Osteocyte (in vitro differentiated cells): Measurements from ENCODE around the gene ITGB4. TPM values are rescaled to one million over a fixed set of nuclear protein-coding genes. Genes with fewer than 3 reads are reported as not detected.
"Not testable (repeated sequence)": the region's sequence is repeated elsewhere in the genome, so short reads cannot be mapped to it uniquely, and the experiment has no call there.

Experiments used
- DNase-seq: peaks from one replicate; pipeline ENCODE4 v3.0.0; 2021; ENCODE audit warnings: mixed read lengths; ENCODE audit not compliant: unreplicated experiment; ENCODE audit errors: extremely low spot score
- H3K27ac Mint-ChIP-seq: one replicate; pipeline ENCODE4 v1.8.0; 2021; ENCODE audit warnings: mild to moderate bottlenecking, mixed read lengths; ENCODE audit not compliant: unreplicated experiment
- H3K27me3 Mint-ChIP-seq: one replicate; pipeline ENCODE4 v1.8.0; 2021; ENCODE audit warnings: mixed read lengths; ENCODE audit not compliant: unreplicated experiment
- H3K36me3 Mint-ChIP-seq: one replicate; pipeline ENCODE4 v1.8.0; 2021; ENCODE audit warnings: mixed read lengths; ENCODE audit not compliant: unreplicated experiment
- H3K4me1 Mint-ChIP-seq: one replicate; pipeline ENCODE4 v1.8.0; 2021; ENCODE audit warnings: mixed read lengths; ENCODE audit not compliant: unreplicated experiment
- H3K4me3 Mint-ChIP-seq: one replicate; pipeline ENCODE4 v1.8.0; 2021; ENCODE audit warnings: mild to moderate bottlenecking, moderate library complexity, mixed read lengths; ENCODE audit not compliant: unreplicated experiment
- H3K9me3 Mint-ChIP-seq: one replicate; pipeline ENCODE4 v1.8.0; 2021; ENCODE audit warnings: mixed read lengths; ENCODE audit not compliant: unreplicated experiment
- CTCF ChIP-seq: fragments of 200-600 bp; sonication (generic); IDR thresholded peaks from 2 replicates; pipeline ENCODE4 v1.5.0; 2021; ENCODE audit warnings: antibody characterized with exemption, mild to moderate bottlenecking, moderate library complexity
- total RNA-seq: library from RNA; stranded (reverse); gene quantifications from 2 replicates; pipeline ENCODE4 v1.2.1, GENCODE V29; 2021

Gene ITGB4
- total RNA-seq, 1 donor from 2014 or later, result 460 TPM

DNA sequence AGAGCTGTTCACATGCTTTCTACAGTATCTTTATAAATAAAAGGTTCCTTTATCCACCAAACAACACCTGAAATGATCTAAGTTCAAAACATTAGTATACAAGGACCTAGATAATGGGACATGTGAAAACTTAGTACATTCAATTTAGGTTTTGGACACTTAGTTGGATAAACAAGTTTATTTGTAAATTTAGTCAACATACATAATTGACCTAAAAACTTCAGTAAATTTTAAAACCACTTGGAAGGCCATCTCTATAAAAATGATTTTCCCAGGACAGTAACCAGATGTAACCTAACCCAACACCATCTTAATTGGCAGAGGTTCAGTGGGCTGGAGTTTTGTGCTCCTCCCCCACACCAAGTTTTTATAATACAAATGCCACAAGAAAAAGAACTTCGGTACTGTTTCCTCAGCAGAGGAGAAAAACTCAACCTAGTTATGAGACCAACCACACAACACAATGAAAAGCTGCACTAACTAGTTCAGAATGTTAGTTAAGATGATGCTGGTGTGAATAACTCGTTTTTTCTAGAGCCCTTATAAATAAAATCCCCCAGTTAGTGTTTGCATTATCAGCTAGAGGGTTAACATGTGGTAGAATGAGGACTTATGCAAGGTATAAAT is 56.1 kb downstream of the ITGB4 start:
- H3K27me3 Mint-ChIP-seq, result no peaks in the 10 kb centered on the region
- H3K9me3 Mint-ChIP-seq, result no peaks in the 10 kb centered on the region
- H3K4me1 Mint-ChIP-seq, result peaks cover 28% of the 10 kb centered on the region
- TF ChIP-seq CTCF, result no peak
- H3K4me3 Mint-ChIP-seq, result peak overlapping the region; percentile 92
- peak overlapping the region; percentile 80 for H3K27ac Mint-ChIP-seq
- H3K36me3 Mint-ChIP-seq, result peaks cover 29% of the 10 kb centered on the region
- DNase-seq, result no peak

DNA sequence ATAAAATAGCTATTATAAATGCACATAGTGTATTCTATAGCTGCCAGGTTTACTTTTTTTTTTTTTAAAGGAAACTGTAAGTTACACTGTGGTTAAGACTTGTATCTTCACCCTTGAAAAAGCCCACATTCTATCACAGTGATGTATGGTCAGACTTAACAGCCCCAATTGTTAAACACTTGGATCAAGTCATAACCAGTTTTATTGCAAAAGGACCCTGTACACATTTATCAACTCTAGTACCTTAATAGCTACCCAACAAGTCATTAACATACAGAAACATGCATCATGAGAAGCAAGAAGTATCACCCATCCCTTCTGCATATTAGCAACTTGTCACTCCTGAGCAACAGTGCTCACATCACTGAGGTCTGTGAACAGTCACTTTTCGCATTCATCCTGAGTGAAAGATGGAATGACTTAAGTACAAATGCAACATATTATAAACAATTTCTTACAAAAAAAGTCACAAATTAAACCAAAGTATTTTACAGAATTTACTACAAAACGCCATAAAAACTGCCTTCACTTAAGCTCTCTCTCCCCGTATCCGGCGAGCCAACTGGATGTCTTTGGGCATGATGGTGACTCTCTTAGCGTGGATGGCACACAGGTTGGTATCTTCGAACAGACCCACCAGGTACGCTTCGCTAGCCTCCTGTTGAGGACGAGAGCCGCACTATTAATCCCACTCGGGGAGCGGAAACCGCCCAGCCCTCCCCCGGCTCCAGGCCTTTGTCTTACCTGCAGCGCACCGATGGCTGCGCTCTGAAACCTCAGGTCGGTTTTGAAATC is 57.0 kb downstream of the ITGB4 start:
- not testable (repeated sequence) for H3K27me3 Mint-ChIP-seq
- peaks cover 29% of the 10 kb centered on the region for H3K36me3 Mint-ChIP-seq

DNA sequence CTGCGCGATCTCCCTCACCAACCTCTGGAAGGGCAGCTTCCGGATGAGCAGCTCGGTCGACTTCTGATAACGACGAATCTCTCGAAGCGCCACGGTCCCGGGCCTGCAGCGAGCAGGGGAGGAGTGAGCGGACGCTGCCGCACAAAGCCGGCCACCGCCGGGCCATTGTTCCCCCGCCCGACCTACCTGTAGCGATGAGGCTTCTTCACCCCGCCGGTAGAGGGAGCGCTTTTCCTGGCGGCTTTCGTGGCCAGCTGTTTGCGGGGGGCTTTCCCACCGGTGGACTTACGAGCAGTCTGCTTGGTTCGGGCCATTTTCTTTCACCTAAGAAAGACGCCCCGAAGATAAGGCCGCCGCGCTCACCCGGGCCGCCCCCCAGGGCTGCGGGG is 57.6 kb downstream of the ITGB4 start:
- Mint-ChIP-seq H3K9me3 (no peaks in the 10 kb centered on the region), H3K27me3 (no peaks in the 10 kb centered on the region), H3K36me3 (peaks cover 29% of the 10 kb centered on the region), H3K27ac (peak overlapping the region; percentile 85), H3K4me3 (peak overlapping the region; percentile 92), H3K4me1 (peaks cover 41% of the 10 kb centered on the region)
- DNase-seq, result no peak
- TF ChIP-seq CTCF, result peak; percentile 71

More for the DNA sequence above, 57.0 kb downstream of the ITGB4 start:
- DNase-seq, H3K9me3 Mint-ChIP-seq: not testable (repeated sequence)
- H3K4me3 Mint-ChIP-seq, result peak overlapping the region; percentile 92
- H3K4me1 Mint-ChIP-seq, result peaks cover 36% of the 10 kb centered on the region
- peak overlapping the region; percentile 85 for H3K27ac Mint-ChIP-seq

- DNase-seq, result peak; percentile 98
- H3K27ac Mint-ChIP-seq, result peak overlapping the region; percentile 97
- no peaks in the 10 kb centered on the region for H3K9me3 Mint-ChIP-seq
- H3K4me3 Mint-ChIP-seq, result peak overlapping the region; percentile 92
- H3K4me1 Mint-ChIP-seq, result peaks cover 47% of the 10 kb centered on the region
- peaks cover 29% of the 10 kb centered on the region for H3K36me3 Mint-ChIP-seq
- H3K27me3 Mint-ChIP-seq, result no peaks in the 10 kb centered on the region
- TF ChIP-seq CTCF, result peak; percentile 4
Observed at GRCh38 chr17:75779250-75779986, 58.2 kb downstream of the ITGB4 start.

GRCh38 chr17:75779987-75780889 is 59.0 kb downstream of the ITGB4 start:
- TF ChIP-seq CTCF, result no peak
- Mint-ChIP-seq H3K4me1 (peaks cover 49% of the 10 kb centered on the region), H3K27me3 (no peaks in the 10 kb centered on the region), H3K36me3 (peaks cover 29% of the 10 kb centered on the region), H3K27ac (peak overlapping the region; percentile 72), H3K9me3 (no peaks in the 10 kb centered on the region), H3K4me3 (peak overlapping the region; percentile 92)
- DNase-seq, result no peak
